HG03064 (cell line): ENCODE results near the gene ABL2.
"Not testable (repeated sequence)": the region's sequence is repeated elsewhere in the genome, so short reads cannot be mapped to it uniquely, and the experiment has no call there.

Source experiments
- ATAC-seq: cut with Tn5 transposase; IDR thresholded peaks from one replicate; pipeline ENCODE4 v1.9.1; 2021; ENCODE audit warnings: low read depth; ENCODE audit not compliant: unreplicated experiment

ABL2 gene

DNA sequence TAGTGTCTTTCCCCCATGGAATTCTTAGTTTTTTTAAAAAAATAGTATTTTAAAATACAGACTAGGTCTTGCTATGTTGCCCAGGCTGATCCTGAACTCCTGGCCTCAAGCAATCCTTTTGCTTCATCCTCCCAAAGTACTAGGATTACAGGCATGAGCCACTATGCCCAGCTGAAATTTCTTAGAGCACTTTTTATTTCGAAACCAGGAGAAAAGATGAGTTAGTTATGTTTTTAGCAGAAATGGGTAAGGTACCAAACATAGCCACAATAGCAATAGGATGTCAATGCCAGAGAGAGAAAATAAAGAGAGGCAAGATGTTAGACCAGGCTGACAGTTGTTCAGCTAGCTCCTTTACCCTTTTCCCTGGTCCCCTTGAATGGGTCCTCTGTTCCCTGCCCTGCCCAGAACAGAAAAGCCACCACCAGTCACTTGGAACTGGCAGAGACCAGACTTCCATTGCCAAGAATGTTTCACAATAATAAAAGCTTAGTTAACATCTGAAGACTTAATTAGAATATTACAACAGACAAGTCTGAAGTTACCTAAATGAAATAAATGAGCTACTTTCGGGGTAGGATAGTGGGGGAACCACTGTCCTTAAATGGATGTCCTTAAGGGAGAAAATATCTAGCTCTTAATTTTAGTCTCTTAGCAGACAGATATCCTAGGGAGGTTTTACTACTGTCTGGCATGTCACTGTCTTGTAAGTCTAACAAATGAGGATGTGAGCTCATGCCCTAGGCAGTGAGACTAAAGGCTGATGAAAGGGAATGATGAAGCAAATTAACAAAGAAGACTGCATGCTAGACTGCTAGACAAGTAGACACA lies 54.3 kb downstream of the ABL2 start:
- ATAC-seq, result no peak

DNA sequence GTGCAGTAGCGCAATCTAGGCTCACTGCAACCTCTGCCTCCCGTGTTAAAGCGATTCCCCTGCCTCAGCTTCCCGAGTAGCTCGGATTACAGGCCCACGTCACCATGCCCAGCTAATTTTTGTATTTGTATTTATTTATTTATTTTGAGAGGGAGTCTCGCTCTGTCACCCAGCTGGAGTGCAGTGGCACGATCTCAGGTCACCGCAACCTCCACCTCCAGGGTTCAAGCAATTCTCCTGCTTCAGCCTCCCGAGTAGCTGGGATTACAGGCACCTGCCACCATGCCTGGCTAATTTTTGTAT lies 59.1 kb downstream of the ABL2 start:
- not testable (repeated sequence) for ATAC-seq

DNA sequence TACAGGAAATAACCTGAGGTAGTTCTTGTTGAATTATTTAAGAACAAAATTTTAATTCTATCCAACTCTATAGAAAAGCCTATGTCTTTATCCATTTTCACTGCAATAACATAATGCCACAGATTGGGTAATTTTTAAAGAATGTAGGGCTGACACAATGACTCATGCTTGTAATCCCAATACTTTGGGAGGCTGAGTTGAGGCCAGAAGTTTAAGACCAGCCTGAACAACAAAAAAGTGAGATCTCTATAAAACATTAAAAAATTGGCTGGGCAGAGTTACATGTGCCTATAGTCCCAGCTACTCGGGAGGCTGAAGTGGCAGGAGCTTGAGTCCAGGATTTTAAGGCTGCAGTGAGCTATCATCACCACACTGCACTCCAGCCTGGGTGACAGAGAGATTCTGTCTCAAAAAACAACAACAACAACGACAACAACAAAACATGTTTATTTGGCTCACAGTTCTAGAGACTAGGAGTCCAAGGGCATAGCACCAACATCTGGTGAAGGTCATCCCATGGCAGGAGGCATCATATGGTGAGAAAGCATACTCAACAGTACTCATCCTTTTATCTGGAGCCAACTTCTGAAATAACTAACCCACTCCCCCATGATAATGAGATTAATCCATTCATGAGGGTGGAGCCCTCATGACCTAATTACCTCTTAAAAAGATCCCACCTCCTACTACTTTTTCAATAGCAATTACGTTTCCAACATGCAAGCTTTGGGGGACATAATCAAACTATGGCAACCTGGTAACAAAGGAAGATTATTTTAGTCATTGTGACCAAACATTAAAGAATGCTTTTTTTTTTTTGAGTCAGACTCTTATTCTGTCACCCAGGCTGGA lies 59.6 kb downstream of the ABL2 start:
- no peak for ATAC-seq

DNA sequence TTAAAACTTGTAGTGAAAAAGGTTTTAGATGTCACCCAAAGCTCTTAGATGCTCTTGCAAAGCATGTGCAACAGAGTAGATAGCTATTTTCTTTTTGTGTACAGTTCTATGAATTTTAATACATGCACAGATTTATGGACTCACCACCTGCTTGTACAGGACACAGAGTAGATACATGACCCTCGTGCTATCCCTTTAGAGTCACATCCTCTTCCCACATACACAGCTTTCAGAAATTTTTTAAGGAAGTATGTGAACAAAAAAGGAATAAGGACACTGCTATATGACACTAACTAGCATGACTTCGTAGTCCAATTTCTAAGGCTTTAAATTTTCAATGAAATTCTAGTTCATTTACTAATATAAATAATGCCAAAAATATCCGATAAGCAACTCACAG lies 60.9 kb downstream of the ABL2 start:
- no peak for ATAC-seq

DNA sequence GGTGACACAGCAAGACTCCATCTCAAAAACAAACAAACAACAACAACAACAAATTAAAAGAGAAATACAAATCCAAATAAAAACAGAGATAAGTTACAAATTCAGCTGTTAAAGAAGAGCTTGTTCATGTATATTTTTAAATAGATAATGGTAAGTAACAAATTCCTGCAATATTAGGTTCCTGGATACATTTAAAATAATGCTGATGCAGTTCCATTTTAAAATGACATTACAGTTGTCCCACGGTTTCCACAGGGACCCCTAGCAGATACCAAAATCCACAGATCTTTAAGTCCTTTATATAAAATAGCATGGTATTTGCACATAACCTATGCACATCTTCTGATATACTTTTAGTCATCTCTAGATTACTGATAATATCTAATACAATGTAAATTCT lies 61.5 kb downstream of the ABL2 start:
- no peak for ATAC-seq

DNA sequence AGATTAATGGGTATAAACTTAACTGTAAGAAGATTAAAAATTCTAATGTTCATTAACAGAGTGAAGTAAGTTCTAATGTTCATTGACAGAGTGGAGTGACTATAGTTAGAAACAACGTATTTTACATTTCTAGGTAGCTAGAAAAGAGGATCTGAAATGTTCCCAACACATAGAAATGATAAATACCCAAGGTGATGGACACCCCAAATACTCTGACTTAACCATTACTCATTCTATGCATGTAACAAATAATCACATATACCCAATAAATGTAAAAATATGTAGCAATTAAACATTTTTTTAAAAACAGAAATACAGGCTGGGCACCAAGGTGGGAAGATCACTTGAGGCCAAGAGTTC lies 62.1 kb downstream of the ABL2 start:
- ATAC-seq, result no peak

DNA sequence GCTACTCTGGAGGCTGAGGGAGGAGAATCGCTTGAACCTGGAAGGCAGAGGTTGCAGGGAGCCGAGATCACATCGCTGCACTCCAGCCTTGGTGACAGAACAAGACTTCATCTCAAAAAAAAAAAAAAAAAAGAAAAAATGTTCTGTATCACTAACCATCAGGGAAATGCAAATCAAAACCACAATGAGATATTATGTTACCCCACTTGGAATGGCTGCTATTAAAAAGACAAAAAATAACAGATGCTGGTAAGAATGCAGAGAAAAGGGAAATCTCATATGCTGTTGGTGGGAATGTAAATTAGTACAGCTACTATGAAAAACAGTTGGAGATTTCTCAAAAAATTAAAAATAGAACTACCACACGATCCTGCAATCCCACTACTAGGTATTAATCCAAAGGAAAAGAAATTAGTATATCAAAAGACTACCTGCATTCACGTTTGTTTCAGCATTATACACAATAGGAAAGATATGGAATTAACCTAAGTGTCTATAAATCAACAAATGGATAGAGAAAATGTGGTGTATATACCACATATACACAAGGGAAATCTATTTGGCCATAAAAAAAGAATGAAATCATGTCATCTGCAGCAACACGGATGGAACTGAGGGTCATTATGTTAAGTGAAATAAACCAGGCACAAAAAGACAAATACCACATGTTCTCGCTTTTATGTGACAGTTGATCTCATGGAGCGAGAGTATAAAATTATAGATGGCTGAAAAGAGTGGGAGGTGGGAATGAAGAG lies 62.6 kb downstream of the ABL2 start:
- ATAC-seq, result no peak

DNA sequence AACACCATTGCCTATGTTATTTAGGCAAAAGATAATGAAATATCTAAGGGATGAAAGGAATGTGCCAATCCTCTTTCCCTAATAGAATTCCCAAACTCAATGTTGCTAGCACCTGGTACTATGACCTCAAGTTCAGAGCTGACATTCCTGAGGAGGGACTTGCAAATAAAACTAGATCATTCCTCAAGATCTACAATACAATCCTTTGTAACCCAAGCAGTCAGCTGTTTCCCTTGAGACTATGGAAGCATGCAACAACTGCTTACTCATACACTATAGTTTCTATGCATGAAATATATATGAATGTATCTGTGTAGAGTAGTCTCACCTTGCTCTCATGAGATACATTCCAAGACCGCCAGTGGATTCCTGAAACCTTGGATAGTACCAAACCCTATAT lies 65.0 kb downstream of the ABL2 start:
- no peak for ATAC-seq

DNA sequence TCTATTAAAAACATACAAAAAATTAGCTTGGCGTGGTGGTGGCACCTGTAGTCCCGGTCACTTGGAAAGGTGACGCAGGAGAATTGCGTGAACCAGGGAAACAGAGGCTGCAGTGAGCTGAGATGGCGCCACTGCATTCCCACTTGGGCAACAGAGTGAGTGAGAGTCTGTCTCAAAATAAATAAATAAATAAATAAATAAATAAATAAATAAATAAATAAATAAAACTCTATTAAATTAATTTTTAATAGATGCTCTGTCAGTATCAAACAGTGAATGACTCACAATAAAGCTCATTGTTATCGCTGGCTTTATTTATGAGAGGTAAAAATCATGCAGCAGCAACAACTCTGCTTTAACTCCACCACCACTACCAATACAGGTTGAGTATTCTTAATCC lies 72.8 kb downstream of the ABL2 start:
- no peak for ATAC-seq

DNA sequence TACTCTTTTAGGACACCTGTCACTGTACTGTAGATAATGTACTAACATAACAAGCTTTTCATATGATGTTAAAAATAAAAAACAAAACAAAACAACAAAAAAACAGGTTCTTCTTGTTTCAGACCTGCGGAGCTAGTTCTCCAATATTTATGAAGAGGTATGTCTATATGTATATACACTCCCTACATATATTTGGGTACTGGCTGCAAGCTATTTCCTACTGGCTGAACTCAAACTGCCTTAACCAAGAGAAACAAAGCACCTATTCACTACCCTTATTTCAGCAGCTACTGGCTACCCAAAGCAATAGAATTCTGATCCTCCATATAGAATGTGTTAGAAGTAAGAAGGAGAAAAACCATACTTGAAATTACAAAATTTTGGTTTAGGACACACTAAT lies 73.5 kb downstream of the ABL2 start:
- no peak for ATAC-seq

DNA sequence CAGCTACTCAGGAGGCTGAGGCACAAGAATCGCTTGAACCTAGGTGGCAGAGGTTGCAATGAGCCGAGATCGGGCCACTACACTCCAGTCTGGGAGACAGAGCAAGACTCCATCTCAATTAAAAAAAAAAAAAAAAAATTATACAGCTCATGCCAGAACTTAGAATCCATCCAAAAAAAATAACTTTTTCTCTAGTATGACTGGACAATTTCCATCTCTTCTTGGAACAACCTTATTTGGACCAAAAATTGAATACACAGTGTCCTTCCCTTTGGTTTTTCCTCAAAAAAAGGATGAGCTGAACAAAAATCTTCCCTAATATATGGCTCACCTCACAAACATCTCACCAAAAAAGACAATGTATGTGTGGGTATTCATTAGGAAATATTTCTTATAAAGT lies 73.9 kb downstream of the ABL2 start:
- no peak for ATAC-seq

DNA sequence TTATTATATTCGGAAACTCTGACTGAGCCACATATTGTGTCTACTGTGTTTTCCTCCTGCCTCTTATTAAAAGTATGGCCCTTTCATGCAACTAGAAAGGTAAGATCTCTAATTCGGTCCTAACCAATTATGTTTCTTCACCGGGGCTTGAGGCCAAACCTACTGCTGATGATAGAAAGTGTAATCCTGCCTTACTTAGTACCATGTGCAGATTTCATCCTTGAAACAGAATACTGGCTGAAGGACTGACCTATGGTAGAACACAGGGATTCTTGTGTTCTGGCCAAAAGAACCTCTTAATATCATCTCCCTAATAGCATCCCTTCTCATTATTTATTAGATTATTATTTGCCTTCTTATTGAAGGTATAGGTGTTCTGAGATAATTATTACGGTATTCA lies 75.0 kb downstream of the ABL2 start:
- no peak for ATAC-seq

DNA sequence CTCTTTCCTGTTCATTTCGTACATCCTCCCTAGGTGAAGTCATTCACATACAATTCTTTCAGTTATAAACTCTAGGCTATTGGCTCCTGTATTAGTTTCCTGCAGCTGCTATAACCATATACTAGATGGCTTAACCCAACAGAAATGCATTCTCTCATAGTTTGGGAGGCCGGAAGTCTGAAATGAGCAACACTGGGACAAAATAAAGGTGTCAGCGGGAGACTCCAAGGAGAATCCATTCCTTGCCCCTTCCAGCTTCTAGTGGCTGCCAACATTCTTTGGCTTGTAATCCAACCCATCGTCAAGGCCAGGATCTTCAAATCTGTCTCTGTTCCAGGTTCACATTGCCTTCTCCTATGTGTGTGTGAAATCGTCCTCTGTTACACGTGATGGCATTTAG lies 76.3 kb downstream of the ABL2 start:
- no peak for ATAC-seq

DNA sequence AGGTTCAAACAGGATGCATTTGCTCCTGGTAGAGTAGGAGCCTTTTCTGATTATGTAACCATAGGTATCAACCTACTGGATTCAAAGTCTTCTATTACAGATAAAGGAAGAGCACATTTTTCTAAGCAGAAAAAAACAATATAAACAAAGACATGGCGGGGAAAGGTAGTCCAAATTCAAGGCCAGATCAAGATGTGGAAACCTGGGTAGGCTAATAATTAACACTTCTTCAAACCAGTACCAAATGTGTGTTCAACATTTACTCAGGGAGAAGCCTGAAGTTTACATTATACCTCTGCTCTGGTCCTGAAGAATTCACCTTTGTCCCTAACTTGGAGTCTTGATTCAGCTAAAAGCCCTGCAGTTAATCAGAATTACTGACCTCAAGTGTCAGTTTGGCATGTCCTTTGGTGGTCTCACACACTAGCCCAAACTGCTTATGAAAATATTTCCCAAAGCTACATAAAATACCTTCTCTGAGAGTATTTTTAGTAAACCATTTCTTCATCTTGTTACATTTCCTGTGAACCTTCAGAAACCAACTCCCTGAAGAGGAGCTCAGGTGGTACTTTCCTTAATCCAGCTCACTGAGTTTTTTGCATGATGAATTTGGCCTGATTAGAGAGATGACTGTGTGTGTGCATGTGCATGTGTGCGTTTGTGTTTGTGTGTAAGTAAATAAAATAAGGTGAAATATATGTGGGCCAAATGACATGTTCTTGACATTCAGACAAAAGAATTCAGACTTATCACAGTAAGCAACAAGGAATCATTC lies 77.4 kb downstream of the ABL2 start:
- ATAC-seq, result no peak

DNA sequence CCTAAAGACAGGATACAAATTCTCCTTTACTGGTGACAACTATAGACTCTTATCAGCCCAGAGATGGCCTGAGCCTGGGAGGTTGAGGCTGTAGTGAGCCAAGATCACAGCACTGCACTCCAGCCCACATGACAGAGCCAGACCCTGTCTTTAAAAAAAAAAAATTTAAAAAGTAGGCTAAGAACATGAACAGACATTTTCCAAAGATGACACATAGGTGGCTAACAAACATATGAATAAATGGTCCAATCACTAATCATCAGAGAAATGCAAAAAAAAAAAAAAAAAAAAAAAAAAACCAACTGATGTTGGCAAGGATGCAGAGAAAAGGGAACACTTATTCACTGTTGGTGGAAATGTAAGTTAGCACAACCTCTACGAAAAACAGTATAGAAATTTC lies 82.6 kb downstream of the ABL2 start:
- no peak for ATAC-seq

DNA sequence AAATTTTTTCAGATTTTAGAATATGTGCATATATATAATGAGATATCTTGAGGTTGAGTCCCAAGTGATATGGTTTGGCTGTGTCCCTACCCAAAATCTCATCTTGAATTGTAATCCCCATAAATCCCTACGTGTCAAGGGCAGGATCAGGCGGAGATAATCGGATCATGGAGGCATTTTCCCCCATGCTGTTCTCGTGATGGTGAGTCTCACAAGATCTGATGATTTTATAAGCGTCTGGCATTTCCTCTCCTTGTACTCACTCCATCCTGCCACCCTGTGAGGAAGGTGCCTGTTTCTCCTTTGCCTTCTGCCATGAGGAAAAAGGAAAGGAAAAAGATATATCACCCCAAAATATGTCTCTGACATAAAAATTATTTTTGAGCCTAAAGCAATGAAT lies 83.0 kb downstream of the ABL2 start:
- ATAC-seq, result no peak

DNA sequence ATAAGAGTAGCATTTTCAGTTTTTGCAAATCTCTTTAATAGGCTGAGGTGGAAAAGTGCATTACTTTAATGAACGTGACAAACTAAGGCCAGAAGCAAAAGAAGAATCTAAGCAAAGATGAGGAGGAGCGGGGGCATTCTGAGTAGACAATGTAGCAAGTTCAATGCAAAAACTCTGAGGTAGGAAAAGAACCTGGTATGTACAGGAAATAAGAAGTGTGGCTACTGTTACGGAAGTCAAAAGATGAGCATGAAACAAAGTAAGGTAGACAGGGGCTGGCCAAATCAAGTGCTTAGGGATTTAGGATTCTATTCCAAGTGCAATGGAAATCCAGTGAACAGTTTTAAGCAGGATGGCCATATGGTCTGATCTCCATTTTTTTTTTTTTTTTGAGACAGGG lies 84.0 kb downstream of the ABL2 start:
- no peak for ATAC-seq

DNA sequence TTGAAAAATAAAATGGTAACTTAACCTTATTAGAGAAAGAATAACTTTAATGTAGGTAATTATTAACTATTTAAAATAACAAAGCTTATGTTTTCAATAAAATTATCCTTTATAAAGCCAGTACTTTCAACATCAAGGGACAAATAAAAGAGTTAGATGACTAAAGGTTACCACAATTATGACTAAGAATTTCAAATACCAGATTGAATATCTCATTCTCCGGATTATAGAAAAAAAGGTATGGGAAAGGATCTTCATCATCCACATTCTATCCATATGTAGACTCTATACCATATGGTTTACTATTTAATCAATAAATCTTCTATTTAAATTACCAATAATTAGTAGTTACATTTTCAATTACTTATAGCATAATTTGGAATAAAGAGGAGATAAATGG lies 84.9 kb downstream of the ABL2 start:
- no peak for ATAC-seq

DNA sequence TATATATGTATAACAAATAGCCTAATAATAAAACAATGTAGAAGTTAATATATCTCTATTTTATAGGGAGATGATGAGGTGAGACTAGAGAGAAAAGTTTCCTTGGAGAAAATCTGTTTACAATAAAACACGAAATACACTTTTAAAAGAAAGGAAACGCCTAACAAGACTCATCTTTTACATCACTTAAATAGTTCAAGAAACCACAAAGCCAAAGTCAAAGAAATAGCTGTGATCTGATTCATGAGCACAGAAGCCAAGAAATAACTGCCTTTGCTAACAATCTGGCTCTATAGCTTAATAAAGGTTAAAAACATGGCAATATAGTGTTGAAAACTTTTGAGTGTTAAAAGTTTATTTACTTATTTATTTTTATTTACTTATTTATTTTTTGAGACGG lies 86.2 kb downstream of the ABL2 start:
- ATAC-seq, result no peak

DNA sequence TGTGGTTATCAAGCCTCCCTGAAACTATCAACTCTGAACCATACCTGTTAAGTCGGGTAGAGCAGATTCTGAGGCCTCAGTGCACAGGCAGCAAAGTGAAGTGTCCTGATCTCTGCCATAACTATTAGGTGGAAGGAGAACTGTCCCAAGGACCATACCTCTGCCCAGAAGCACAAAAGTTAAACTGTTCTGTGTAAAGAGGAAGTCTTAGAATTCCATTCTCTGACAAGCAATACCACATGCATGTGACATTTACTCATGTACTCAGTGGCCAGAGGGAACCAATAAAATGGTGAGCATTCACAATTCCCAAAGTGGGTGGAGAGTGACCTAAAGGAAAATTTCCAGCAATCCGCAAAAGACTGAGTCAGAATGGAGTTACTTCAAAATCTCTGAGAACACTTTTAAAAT lies 86.6 kb downstream of the ABL2 start:
- ATAC-seq, result no peak
